ENCODE results near the gene CD2AP.

Gene CD2AP

GRCh38 chr6:47495207-47495606, 17.6 kb downstream of the CD2AP start:
- H3K4me3 ChIP-seq (ENCODE audit: low read depth, low read length), result no peak overlapping the region

- no peak overlapping the region for H3K4me3 ChIP-seq (ENCODE audit: low read depth, low read length)
Measured at GRCh38 chr6:47495954-47496545, 18.5 kb downstream of the CD2AP start.

GRCh38 chr6:47496935-47497579, 19.5 kb downstream of the CD2AP start:
- H3K4me3 ChIP-seq (ENCODE audit: low read depth, low read length), result no peak overlapping the region

GRCh38 chr6:47502920-47503319, 25.3 kb downstream of the CD2AP start:
- H3K4me3 ChIP-seq (ENCODE audit: low read depth, low read length), result no peak overlapping the region

GRCh38 chr6:47509937-47510336, 32.3 kb downstream of the CD2AP start:
- H3K4me3 ChIP-seq (ENCODE audit: low read depth, low read length), result no peak overlapping the region

- H3K4me3 ChIP-seq (ENCODE audit: low read depth, low read length), result no peak overlapping the region
Measured at GRCh38 chr6:47512872-47513271, 35.3 kb downstream of the CD2AP start.

- no peak overlapping the region for H3K4me3 ChIP-seq (ENCODE audit: low read depth, low read length)
Measured at GRCh38 chr6:47519279-47519678, 41.7 kb downstream of the CD2AP start.

GRCh38 chr6:47520282-47520681, 42.7 kb downstream of the CD2AP start:
- H3K4me3 ChIP-seq (ENCODE audit: low read depth, low read length), result no peak overlapping the region

- no peak overlapping the region for H3K4me3 ChIP-seq (ENCODE audit: low read depth, low read length)
Measured at GRCh38 chr6:47521961-47522360, 44.4 kb downstream of the CD2AP start.

- H3K4me3 ChIP-seq (ENCODE audit: low read depth, low read length), result no peak overlapping the region
Measured at GRCh38 chr6:47524136-47524845, 46.7 kb downstream of the CD2AP start.

- H3K4me3 ChIP-seq (ENCODE audit: low read depth, low read length), result no peak overlapping the region
Measured at GRCh38 chr6:47525330-47526057, 47.9 kb downstream of the CD2AP start.

- H3K4me3 ChIP-seq (ENCODE audit: low read depth, low read length), result no peak overlapping the region
Measured at GRCh38 chr6:47527274-47527673, 49.7 kb downstream of the CD2AP start.

- no peak overlapping the region for H3K4me3 ChIP-seq (ENCODE audit: low read depth, low read length)
Measured at GRCh38 chr6:47529734-47530133, 52.1 kb downstream of the CD2AP start.

GRCh38 chr6:47532981-47533585, 55.5 kb downstream of the CD2AP start:
- no peak overlapping the region for H3K4me3 ChIP-seq (ENCODE audit: low read depth, low read length)

- no peak overlapping the region for H3K4me3 ChIP-seq (ENCODE audit: low read depth, low read length)
Measured at GRCh38 chr6:47534063-47534462, 56.5 kb downstream of the CD2AP start.

- no peak overlapping the region for H3K4me3 ChIP-seq (ENCODE audit: low read depth, low read length)
Measured at GRCh38 chr6:47535316-47536225, 58.0 kb downstream of the CD2AP start.

- no peak overlapping the region for H3K4me3 ChIP-seq (ENCODE audit: low read depth, low read length)
Measured at GRCh38 chr6:47536816-47537401, 59.3 kb downstream of the CD2AP start.

- no peak overlapping the region for H3K4me3 ChIP-seq (ENCODE audit: low read depth, low read length)
Measured at GRCh38 chr6:47545223-47545622, 67.6 kb downstream of the CD2AP start.

GRCh38 chr6:47551670-47552069, 74.1 kb downstream of the CD2AP start:
- no peak overlapping the region for H3K4me3 ChIP-seq (ENCODE audit: low read depth, low read length)

GRCh38 chr6:47552319-47552718, 74.7 kb downstream of the CD2AP start:
- H3K4me3 ChIP-seq (ENCODE audit: low read depth, low read length), result no peak overlapping the region
